NK-92 (cell line): Measurements from ENCODE around the gene AFP.
"Not testable (repeated sequence)": the region's sequence is repeated elsewhere in the genome, so short reads cannot be mapped to it uniquely, and the experiment has no call there.

Experiments used
- DNase-seq: peaks from one replicate; lab custom pipeline; 2025; ENCODE audit not compliant: unreplicated experiment; lab: John Stamatoyannopoulos, UW

AFP gene

GRCh38 chr4:73435984-73436383 lies at the start of gene AFP:
AFP (plus strand) TSS chr4:73436221; CDS start chr4:73436263, 42 bp downstream.
- no peak for DNase-seq

GRCh38 chr4:73387552-73387951 lies 48.5 kb upstream of the AFP start:
- DNase-seq, result no peak

- DNase-seq, result no peak
Observed at GRCh38 chr4:73388887-73389286, 47.1 kb upstream of the AFP start.

GRCh38 chr4:73389663-73390062 lies 46.4 kb upstream of the AFP start:
- not testable (repeated sequence) for DNase-seq

GRCh38 chr4:73391774-73392173 lies 44.2 kb upstream of the AFP start:
- DNase-seq, result no peak

GRCh38 chr4:73392936-73393335 lies 43.1 kb upstream of the AFP start:
- DNase-seq, result no peak

GRCh38 chr4:73396304-73396703 lies 39.7 kb upstream of the AFP start:
- DNase-seq, result no peak

- DNase-seq, result no peak
Observed at GRCh38 chr4:73396993-73397972, 38.7 kb upstream of the AFP start.

- no peak for DNase-seq
Observed at GRCh38 chr4:73401412-73401811, 34.6 kb upstream of the AFP start.

GRCh38 chr4:73404042-73404441 lies 32.0 kb upstream of the AFP start, which contains the start of gene ALB:
ALB (plus strand) TSS chr4:73404287; CDS start chr4:73404328, 41 bp downstream.
- DNase-seq, result no peak

- no peak for DNase-seq
Observed at GRCh38 chr4:73404457-73404856, 31.6 kb upstream of the AFP start.

GRCh38 chr4:73405138-73405537 lies 30.9 kb upstream of the AFP start:
- no peak for DNase-seq

- DNase-seq, result no peak
Observed at GRCh38 chr4:73406548-73406875, 29.5 kb upstream of the AFP start.

GRCh38 chr4:73407227-73407673 lies 28.8 kb upstream of the AFP start:
- DNase-seq, result no peak

- DNase-seq, result no peak
Observed at GRCh38 chr4:73408181-73408867, 27.7 kb upstream of the AFP start.

- no peak for DNase-seq
Observed at GRCh38 chr4:73409012-73409862, 26.8 kb upstream of the AFP start.

- DNase-seq, result no peak
Observed at GRCh38 chr4:73409978-73410548, 26.0 kb upstream of the AFP start.

- DNase-seq, result no peak
Observed at GRCh38 chr4:73410916-73411730, 24.9 kb upstream of the AFP start.

- no peak for DNase-seq
Observed at GRCh38 chr4:73411731-73412414, 24.1 kb upstream of the AFP start.
